Left kidney (tissue), 2 donors: ENCODE data around the gene ZNF831. TPM values are rescaled to one million over a fixed set of nuclear protein-coding genes. Genes with fewer than 3 reads are reported as not detected.

Experiments
- DNase-seq: peaks from one replicate; pipeline ENCODE4 v3.0.0-alpha.2; 2013
- polyA plus RNA-seq: library from polyadenylated mRNA; unstranded; fragments of 120-200 nt; gene quantifications from one replicate; pipeline ENCODE4 v1.2.1, GENCODE V29; 2013; ENCODE audit not compliant: insufficient read length

The ZNF831 gene
- polyA plus RNA-seq, 1 donor = 0.15 TPM

DNA sequence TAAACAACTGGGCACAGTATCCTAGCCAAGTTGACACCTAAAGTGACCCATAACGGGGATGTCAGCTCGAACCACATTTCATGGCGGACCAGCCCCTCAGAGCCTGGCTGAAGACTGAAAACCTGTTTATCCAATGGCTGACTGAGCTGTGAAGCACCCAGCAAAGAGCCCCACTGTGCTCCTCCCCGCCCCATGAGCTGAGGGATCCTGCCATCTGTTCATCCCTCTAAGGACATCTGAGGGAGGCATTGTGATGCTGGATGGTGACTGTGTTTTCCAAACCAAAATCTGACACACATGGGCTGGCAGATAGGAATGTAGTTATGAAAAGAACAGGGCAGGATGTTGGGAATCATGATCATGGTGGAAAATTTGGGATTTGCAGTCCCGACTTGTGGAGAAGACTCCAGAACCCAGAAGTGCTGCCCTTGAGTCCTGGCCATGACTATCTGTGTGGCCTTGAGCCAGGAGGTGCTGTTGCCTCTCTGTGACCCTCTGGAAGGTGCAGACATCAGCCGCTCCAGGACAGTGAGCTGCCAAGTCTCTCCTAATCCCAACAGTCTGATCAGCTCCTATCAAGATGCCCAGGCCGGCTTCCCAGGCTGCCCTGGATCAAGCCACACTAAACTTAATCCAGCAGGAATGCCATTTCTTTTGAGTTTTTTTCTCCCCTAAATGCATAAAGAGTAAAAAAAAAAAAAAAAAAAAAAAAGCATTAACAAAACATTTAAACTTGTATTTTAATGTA lies 142.5 kb downstream of the ZNF831 start:
- DNase-seq = no peak

GRCh38 chr20:59307270-59307669 lies 143.6 kb downstream of the ZNF831 start:
- DNase-seq = no peak

Other genes with a start within 250 kb of the ZNF831 start
- gene NELFCD, start 182.6 kb upstream of the ZNF831 start, polyA plus RNA-seq = 162 TPM
- gene CTSZ, start 156.6 kb upstream of the ZNF831 start, polyA plus RNA-seq = 65.2 TPM
- gene TUBB1, start 144.4 kb upstream of the ZNF831 start, polyA plus RNA-seq = 1.3 TPM
- 166 TPM for gene ATP5F1E, start 131.5 kb upstream of the ZNF831 start, polyA plus RNA-seq
- 75.9 TPM for gene PRELID3B, start 121.0 kb upstream of the ZNF831 start, polyA plus RNA-seq
- gene EDN3, start 136.8 kb downstream of the ZNF831 start, polyA plus RNA-seq = 3.7 TPM